ENCODE measurements around the gene LRIT2.

LRIT2 gene

DNA sequence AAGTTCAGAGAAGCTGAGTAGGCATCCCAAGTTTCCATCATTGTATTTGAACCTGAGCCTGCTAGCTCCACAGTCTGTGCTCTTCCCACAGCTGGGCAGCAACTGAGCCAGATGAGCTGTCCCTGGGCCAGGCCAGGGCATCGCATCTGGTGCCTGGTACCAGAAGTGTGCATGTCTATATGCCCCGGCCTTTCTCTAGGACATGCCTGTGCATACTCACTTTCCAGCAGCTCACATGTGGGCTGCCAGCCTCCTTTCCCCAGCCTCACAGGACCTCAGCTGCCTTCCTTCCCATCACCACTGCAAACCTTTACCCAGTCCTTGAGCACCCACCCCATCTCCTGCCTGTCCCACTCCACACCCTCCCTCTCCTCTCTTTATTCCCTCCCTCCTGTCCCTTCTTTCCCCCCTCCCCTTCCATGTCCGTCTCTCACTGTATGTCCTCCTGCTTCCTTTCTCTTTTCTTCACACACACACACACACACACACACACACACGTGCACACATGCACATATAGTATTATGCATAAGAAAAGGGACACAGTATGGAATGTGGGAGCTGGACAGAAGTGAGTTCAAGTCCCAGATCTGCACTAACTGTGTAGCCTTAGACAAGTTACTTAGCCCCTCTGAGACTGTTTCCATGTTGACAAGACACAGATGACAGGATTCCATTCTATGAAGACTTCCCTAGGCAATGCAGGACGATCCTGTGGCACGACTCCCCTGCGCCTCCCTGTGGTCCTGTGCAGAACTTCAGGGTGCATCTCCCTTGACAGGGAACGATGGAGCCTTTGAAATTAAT is 20.1 kb downstream of the LRIT2 start:
- peak; percentile 77 for DNase-seq (ENCODE audit: extremely low spot score)
- CTCF ChIA-PET = interaction anchor here (0.5 to 10.1 kb wide), 30 partner anchors 8 to 332 kb away, joined by 3 to 115 read pairs (median 4); partner anchors contain the start of genes GHITM and GPR15LG
- TF ChIP-seq, protein P1, sequence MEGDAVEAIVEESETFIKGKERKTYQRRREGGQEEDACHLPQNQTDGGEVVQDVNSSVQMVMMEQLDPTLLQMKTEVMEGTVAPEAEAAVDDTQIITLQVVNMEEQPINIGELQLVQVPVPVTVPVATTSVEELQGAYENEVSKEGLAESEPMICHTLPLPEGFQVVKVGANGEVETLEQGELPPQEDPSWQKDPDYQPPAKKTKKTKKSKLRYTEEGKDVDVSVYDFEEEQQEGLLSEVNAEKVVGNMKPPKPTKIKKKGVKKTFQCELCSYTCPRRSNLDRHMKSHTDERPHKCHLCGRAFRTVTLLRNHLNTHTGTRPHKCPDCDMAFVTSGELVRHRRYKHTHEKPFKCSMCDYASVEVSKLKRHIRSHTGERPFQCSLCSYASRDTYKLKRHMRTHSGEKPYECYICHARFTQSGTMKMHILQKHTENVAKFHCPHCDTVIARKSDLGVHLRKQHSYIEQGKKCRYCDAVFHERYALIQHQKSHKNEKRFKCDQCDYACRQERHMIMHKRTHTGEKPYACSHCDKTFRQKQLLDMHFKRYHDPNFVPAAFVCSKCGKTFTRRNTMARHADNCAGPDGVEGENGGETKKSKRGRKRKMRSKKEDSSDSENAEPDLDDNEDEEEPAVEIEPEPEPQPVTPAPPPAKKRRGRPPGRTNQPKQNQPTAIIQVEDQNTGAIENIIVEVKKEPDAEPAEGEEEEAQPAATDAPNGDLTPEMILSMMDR (IDR thresholded peaks at IDR 0.05; ENCODE audit: control extremely low read depth, extremely low read depth, low read depth, missing control alignments) = peak; percentile 93
- POLR2A ChIA-PET = interaction anchor here (1.2 kb wide), 1 partner anchor 57 kb away, joined by 3 read pairs; no protein-coding TSS in a partner anchor

DNA sequence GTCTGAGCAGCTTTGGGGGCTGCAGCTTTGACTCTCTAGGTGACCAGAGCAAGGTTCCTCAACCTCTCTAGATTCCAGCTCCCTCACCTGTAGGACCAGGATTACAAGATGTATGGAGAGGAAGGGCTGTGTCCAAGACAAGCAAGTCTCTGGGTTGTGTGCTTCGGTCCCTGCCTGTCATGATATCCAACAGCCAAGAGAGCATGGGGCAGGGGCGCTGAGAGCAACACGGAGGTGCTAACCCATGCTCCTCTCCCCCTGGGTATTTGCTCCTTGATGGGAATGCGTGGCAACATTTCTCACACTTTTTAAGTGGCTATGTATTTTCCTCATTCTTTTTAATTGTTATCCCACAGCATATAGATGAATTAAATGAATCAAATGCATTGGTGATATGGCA is 20.7 kb downstream of the LRIT2 start:
- TF ChIP-seq, protein P1 (IDR thresholded peaks at IDR 0.05; ENCODE audit: control extremely low read depth, extremely low read depth, low read depth, missing control alignments) = no peak
- DNase-seq (ENCODE audit: extremely low spot score) = no peak
- ChIA-PET CTCF (interaction anchor here (0.5 to 10.1 kb wide), 21 partner anchors 9 to 333 kb away, joined by 3 to 115 read pairs (median 4); partner anchors contain the start of gene GHITM), POLR2A (interaction anchor here (1.2 kb wide), 1 partner anchor 57 kb away, joined by 3 read pairs; no protein-coding TSS in a partner anchor)

DNA sequence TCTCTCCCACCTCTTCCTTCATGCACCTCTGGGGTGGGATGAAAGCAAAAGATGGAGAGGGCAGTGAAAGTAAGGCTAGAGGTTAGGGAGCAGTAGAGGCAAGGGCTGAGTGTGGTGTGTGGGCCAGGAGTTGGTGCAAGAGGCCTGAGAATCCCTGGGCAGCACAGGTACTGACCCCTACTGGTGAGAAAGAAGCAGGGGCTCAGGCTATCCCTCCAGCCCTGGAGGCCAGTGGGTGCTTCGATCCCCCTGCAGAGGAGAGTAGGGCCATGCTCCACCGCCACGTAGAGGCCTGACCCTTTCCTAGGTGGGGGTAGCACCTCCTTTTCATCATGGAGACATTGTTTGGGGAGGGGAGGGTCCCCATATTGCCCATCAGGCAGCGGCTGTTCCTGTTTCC is 21.2 kb downstream of the LRIT2 start:
- CTCF ChIA-PET = interaction anchor here (1.2 to 10.1 kb wide), 9 partner anchors 11 to 143 kb away, joined by 3 to 115 read pairs (median 6); partner anchors contain the start of gene GHITM
- POLR2A ChIA-PET = interaction anchor here (1.2 kb wide), 1 partner anchor 56 kb away, joined by 3 read pairs; no protein-coding TSS in a partner anchor
- DNase-seq (ENCODE audit: extremely low spot score) = peak; percentile 74
- TF ChIP-seq, protein P1 (IDR thresholded peaks at IDR 0.05; ENCODE audit: control extremely low read depth, extremely low read depth, low read depth, missing control alignments) = peak; percentile 59

DNA sequence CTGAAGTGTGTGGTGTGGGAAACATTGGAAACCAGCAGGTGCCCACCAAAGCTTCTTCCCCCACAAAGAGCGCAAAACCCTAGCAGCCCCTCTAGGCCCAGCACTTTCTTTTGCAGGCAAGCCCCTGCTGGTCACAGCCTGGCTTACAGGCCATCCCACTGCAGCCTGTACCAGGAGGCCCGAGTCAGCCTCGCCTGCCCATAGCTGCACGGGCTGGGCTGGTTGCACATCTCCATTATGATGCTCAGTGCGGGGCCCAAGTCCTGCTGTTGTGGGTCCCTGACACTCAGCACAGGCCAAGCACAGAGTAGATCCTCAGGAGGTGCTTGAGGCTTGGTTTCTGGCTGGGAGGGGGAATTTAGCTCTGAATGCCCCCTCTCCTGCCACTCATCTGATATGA is 23.0 kb downstream of the LRIT2 start:
- POLR2A ChIA-PET = no interaction called here
- TF ChIP-seq, protein P1 (IDR thresholded peaks at IDR 0.05; ENCODE audit: control extremely low read depth, extremely low read depth, low read depth, missing control alignments) = no peak
- CTCF ChIA-PET = interaction anchor here (0.8 to 10.1 kb wide), 9 partner anchors 12 to 88 kb away, joined by 3 to 115 read pairs (median 6); partner anchors contain the start of genes GHITM and LRIT1
- no peak for DNase-seq (ENCODE audit: extremely low spot score)

DNA sequence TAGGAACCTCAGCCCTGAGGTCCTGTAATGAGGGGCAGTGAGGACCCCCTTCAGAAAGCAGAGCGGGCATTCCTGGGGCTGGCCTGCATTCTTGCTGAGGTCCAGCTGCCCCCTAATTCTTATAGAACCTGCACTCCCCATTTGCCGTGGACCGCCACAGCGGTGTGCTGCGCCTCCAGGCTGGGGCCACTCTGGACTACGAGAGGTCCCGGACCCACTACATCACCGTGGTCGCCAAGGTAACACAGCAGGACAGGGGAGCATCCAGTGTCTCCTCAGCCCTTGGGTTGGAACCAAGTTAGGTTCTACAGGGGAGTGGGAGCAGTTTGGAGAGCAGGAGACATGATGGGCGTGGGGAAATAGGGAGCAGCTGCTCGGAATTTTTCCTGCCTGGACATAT is 23.7 kb downstream of the LRIT2 start:
- CTCF ChIA-PET = interaction anchor here (0.8 to 10.1 kb wide), 8 partner anchors 13 to 335 kb away, joined by 3 to 78 read pairs (median 6); partner anchors contain the start of genes GHITM and LRIT1
- POLR2A ChIA-PET = no interaction called here
- DNase-seq (ENCODE audit: extremely low spot score) = no peak
- TF ChIP-seq, protein P1 (IDR thresholded peaks at IDR 0.05; ENCODE audit: control extremely low read depth, extremely low read depth, low read depth, missing control alignments) = no peak

DNA sequence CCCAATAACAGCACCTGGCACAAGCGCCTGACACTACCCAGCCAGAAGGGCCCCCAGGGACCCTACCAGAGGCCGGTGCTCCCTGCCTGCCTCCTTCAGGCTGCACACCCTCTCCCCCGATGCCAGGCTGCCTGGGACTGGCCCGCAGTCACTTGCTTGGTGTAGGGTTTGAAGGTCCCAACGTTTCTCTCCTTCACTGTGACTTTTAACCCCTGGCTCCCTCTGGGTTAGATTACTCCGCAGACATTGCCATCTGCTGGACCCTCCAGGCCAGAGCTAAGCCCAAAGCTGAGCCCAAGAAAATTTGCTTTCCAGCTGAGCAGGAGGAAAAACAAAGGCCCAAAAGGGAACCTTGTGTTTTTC is 24.1 kb downstream of the LRIT2 start:
- CTCF ChIA-PET = interaction anchor here (0.8 to 10.1 kb wide), 7 partner anchors 9 to 336 kb away, joined by 3 to 78 read pairs (median 5); partner anchors contain the start of gene GHITM
- TF ChIP-seq, protein P1 (IDR thresholded peaks at IDR 0.05; ENCODE audit: control extremely low read depth, extremely low read depth, low read depth, missing control alignments) = peak; percentile 15
- DNase-seq (ENCODE audit: extremely low spot score) = no peak
- POLR2A ChIA-PET = no interaction called here
